Fibroblast of lung (primary cell): Measurements from ENCODE around the gene TCF12. TPM values are rescaled to one million over a fixed set of nuclear protein-coding genes. Genes with fewer than 3 reads are reported as not detected.

Experiments used
- DNase-seq, 2 donors: peaks; one replicate each; pipeline versions ENCODE4 v3.0.0 to v3.0.0-alpha.2; 2010; ENCODE audit warnings: low read depth in 2 of 2
- H2AFZ ChIP-seq: 2 replicates; pipeline ENCODE4 v1.5.1; 2012; ENCODE audit warnings: low read length, control low read depth, inconsistent platforms
- H3K27ac ChIP-seq: 2 replicates; pipeline ENCODE4 v1.5.1; 2011; ENCODE audit warnings: low read length, control low read depth; ENCODE audit not compliant: insufficient read depth
- H3K27me3 ChIP-seq: 2 replicates; pipeline ENCODE4 v1.5.1; 2011; ENCODE audit warnings: mild to moderate bottlenecking, low read length; ENCODE audit not compliant: control insufficient read depth, insufficient read depth
- H3K36me3 ChIP-seq: 2 replicates; pipeline ENCODE4 v1.5.1; 2011; ENCODE audit warnings: low read length; ENCODE audit not compliant: control insufficient read depth, insufficient read depth
- H3K4me1 ChIP-seq: 2 replicates; pipeline ENCODE4 v1.5.1; 2011; ENCODE audit warnings: low read length; ENCODE audit not compliant: control insufficient read depth, insufficient read depth; ENCODE audit errors: extremely low read depth
- H3K4me2 ChIP-seq: 2 replicates; pipeline ENCODE4 v1.5.1; 2011; ENCODE audit warnings: low read length, control low read depth; ENCODE audit not compliant: insufficient read depth; ENCODE audit errors: extremely low read depth
- H3K4me3 ChIP-seq, 4 experiments: fragments of 200-600 bp in 1 of 4; sonication (generic) in 1 of 4; replicated peaks in 1 of 4; 2 replicates each; pipeline ENCODE4 v1.5.1; 2011 to 2016; ENCODE audit warnings: low read length in 4 of 4, low read depth in 3 of 4, mild to moderate bottlenecking in 3 of 4, control low read depth in 2 of 4, inconsistent platforms in 1 of 4, mixed read lengths in 1 of 4; ENCODE audit not compliant: insufficient read depth in 1 of 4; ENCODE audit errors: control extremely low read depth in 1 of 4
- H3K79me2 ChIP-seq: 2 replicates; pipeline ENCODE4 v1.5.1; 2012; ENCODE audit warnings: mild to moderate bottlenecking, low read length, inconsistent platforms; ENCODE audit not compliant: control insufficient read depth, insufficient read depth
- H3K9ac ChIP-seq: 2 replicates; pipeline ENCODE4 v1.5.1; 2011; ENCODE audit warnings: mild to moderate bottlenecking, low read length, control low read depth; ENCODE audit not compliant: insufficient read depth
- H3K9me3 ChIP-seq: 2 replicates; pipeline ENCODE4 v1.5.1; 2012; ENCODE audit warnings: low read depth, low read length; ENCODE audit not compliant: control insufficient read depth, insufficient read depth
- H4K20me1 ChIP-seq: 2 replicates; pipeline ENCODE4 v1.5.1; 2011; ENCODE audit warnings: low read length; ENCODE audit not compliant: control insufficient read depth, insufficient read depth; ENCODE audit errors: extremely low read depth
- EZH2 ChIP-seq: IDR thresholded peaks from 2 replicates; pipeline ENCODE4 v1.5.1; 2012; ENCODE audit warnings: low read length, control low read depth, mild to moderate bottlenecking; ENCODE audit errors: missing control alignments
- polyA plus RNA-seq, 2 donors: library from polyadenylated mRNA; depleted of rRNA in 1 of 2; stranded (reverse) in 1 of 2; unstranded in 1 of 2; fragments of >200 nt; gene quantifications; 2 replicates each; pipeline ENCODE4 v1.2.1, GENCODE V29; 2011 to 2012; ENCODE audit warnings: missing spikeins in 1 of 2
- total RNA-seq: library from RNA; depleted of rRNA; stranded (reverse); fragments of >200 nt; gene quantifications from 2 replicates; pipeline ENCODE4 v1.2.1, GENCODE V29; 2014
- TF ChIP-seq, protein P1 (sequence below), 2 donors: IDR thresholded peaks in 1 of 2; conservative IDR thresholded peaks in 1 of 2; 1 replicate in 1 of 2; 2 replicates in 1 of 2; pipeline ENCODE4 v1.5.1; 2011 to 2012; ENCODE audit warnings: low read length in 2 of 2, control low read depth in 1 of 2, inconsistent platforms in 1 of 2, low read depth in 1 of 2, mild to moderate bottlenecking in 1 of 2

Gene TCF12
- total and polyA plus RNA-seq, 2 donors (not counting 1 experiment from before 2014, with no cell fraction given), result 105 to 232 TPM

DNA sequence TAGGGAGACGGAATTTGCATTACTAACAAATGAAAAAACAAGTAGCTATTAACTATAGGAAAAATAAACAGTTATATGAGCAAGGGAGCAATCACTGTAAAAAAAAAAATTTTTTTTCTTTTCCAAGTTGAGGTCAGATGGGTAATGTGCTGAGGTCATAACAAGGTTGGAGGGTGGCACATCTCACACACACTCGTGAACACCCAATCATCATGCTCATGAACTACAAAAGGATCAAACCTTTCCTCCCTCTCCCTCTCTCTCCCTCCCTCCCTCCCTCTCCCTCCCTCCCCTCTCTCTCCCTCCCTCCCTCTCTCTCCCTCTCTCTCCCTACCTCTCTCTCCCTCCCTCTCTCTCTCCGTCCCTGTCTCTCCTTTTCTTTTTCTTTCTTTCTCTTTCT lies 360.0 kb downstream of the TCF12 start:
- DNase-seq, result no peak
- Histone ChIP-seq H3K79me2 (no peaks in the 10 kb centered on the region), H3K27me3 (no peaks in the 10 kb centered on the region), H3K36me3 (peaks cover 10% of the 10 kb centered on the region), H4K20me1 (no peaks in the 10 kb centered on the region), H3K27ac (no peak overlapping the region), H2AFZ (no peak overlapping the region), H3K9me3 (no peaks in the 10 kb centered on the region), H3K4me3 (no peak overlapping the region), H3K9ac (no peak overlapping the region), H3K4me1 (no peaks in the 10 kb centered on the region), H3K4me2 (no peak overlapping the region)
- TF ChIP-seq, protein P1, sequence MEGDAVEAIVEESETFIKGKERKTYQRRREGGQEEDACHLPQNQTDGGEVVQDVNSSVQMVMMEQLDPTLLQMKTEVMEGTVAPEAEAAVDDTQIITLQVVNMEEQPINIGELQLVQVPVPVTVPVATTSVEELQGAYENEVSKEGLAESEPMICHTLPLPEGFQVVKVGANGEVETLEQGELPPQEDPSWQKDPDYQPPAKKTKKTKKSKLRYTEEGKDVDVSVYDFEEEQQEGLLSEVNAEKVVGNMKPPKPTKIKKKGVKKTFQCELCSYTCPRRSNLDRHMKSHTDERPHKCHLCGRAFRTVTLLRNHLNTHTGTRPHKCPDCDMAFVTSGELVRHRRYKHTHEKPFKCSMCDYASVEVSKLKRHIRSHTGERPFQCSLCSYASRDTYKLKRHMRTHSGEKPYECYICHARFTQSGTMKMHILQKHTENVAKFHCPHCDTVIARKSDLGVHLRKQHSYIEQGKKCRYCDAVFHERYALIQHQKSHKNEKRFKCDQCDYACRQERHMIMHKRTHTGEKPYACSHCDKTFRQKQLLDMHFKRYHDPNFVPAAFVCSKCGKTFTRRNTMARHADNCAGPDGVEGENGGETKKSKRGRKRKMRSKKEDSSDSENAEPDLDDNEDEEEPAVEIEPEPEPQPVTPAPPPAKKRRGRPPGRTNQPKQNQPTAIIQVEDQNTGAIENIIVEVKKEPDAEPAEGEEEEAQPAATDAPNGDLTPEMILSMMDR (conservative IDR thresholded peaks at IDR 0.05 in 1 of 2, IDR thresholded peaks at IDR 0.05 in 1 of 2; ENCODE audit: low read depth in 1 of 2, low read length in 2 of 2), result no peak
- no peak for TF ChIP-seq EZH2

DNA sequence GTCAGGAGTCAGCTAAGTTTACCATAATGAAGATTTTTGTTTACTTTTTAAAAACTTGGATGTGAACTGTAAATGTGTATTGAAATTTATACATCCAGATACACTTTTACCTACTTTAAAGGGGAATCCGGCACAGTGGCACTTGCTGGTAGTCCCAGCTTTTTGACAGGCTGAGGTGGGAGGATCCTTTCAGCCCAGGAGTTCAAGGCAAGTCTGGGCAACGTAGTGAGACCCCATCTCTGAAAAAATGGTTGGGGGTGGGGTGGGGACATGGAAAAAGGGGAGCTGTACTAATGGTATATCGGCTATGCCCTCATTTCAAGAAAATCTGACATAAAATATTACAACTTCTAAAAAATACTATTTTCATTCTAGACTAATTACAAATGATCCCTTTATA lies 362.0 kb downstream of the TCF12 start:
- peaks cover 10% of the 10 kb centered on the region for H3K36me3 ChIP-seq
- no peaks in the 10 kb centered on the region for H4K20me1 ChIP-seq
- TF ChIP-seq, protein P1 (conservative IDR thresholded peaks at IDR 0.05 in 1 of 2, IDR thresholded peaks at IDR 0.05 in 1 of 2; ENCODE audit: low read depth in 1 of 2, low read length in 2 of 2), result no peak
- no peak for TF ChIP-seq EZH2
- no peaks in the 10 kb centered on the region for H3K27me3 ChIP-seq
- H3K9ac ChIP-seq, result no peak overlapping the region
- H3K4me1 ChIP-seq, result no peaks in the 10 kb centered on the region
- no peak overlapping the region for H3K4me3 ChIP-seq
- H2AFZ ChIP-seq, result no peak overlapping the region
- H3K27ac ChIP-seq, result no peak overlapping the region
- H3K79me2 ChIP-seq, result no peaks in the 10 kb centered on the region
- DNase-seq, result no peak
- no peaks in the 10 kb centered on the region for H3K9me3 ChIP-seq
- H3K4me2 ChIP-seq, result no peak overlapping the region

DNA sequence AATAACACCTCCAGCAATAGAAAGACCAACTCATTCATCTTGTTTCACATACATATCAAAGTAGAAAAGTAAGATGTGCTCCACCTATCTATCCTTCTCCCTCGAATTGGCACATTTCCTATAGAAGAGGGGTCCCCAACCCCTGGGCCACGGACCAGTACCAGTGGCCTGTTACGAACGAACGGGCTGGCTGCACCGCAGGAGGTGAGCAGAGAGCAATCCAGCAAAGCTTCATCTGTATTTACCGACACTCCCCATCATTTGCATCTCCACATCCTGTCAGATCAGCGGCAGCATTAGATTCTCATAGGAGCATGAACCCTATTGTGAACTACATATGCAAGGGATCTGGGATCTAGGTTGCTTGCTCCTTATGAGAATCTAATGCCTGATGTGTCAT lies 362.9 kb downstream of the TCF12 start:
- TF ChIP-seq EZH2, result no peak
- Histone ChIP-seq H3K4me3 (no peak overlapping the region), H3K4me2 (no peak overlapping the region), H3K27ac (no peak overlapping the region), H3K27me3 (no peaks in the 10 kb centered on the region), H4K20me1 (no peaks in the 10 kb centered on the region), H3K79me2 (no peaks in the 10 kb centered on the region), H3K4me1 (no peaks in the 10 kb centered on the region), H3K9ac (no peak overlapping the region), H2AFZ (no peak overlapping the region), H3K9me3 (no peaks in the 10 kb centered on the region), H3K36me3 (peaks cover 10% of the 10 kb centered on the region)
- no peak for DNase-seq
